ENCODE data around the gene ZDHHC5. TPM values are rescaled to one million over a fixed set of nuclear protein-coding genes. Genes with fewer than 3 reads are reported as not detected.

The ZDHHC5 gene
- total RNA-seq, 2 donors from 2014 or later: 51.9 to 55.6 TPM

DNA sequence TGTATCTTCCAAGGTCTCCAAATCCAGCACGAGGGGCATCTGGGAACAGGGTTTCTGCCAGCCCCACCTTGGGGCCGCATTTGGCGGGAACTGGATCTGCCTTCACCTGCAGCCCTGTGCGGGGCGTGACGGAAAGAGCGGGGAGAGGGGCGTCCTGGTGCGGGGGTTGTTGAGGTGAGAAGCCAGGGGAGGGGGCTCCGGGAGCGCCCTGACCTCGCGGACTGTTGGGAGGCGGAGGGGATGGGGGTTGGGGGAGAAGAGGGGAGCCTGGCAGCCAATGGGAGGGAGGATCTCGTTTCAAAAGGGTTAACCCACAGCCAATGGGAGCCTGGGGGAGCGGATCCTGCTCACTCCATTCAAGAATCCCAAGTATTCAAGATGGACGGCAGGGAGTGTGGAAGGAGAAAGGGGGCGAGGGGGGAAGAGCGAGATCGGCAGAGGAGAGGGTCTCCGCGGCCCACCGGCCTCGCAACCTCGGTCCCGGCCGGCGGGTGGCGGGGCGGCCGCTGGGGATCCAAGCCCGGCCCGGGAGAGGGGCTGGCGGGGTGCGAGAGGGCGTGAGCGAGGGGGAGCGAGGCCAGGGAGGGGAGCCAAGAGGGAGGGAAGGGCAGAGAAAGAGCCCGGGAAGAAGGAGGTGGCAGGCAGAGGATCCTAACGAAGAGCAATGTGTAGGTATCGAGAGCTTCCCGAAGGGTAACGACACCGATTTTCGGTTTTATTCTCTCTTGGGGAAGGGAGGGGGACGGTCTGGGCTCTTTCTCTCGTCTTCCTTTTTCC is 29.7 kb upstream of the ZDHHC5 start:
- no peak for DNase-seq
- H3K27ac Mint-ChIP-seq: peak overlapping the region; percentile 85

DNA sequence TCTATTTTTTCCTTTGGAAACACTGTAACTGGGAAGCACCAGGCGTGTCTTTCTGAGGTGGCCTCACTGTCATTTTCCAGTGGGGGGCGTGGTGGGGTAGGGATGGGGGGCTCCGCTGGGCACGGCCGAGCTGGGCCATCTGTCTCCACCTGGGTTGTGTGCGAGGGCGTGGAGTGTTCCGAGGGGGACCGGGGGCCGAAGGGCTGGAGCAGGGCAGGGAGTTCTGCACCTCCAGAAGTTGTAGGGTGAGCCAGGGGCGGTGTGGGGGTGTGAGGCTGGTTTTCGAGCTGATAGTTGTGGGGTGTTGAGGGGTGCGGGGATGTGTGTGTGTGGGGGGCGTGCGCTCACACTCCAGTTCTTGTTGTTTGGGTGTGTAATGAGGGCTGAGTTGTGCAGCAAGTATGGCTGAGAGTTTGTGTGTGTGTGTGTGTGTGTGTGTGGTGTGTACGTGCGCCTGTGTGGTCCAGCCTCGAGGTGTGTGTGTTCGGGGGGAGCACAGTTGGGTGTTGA is 29.0 kb upstream of the ZDHHC5 start:
- peak overlapping the region; percentile 89 for H3K4me3 Mint-ChIP-seq
- H3K9me3 ChIP-seq (ENCODE audit: control insufficient read depth, low read length, poor library complexity, severe bottlenecking): no peaks in the 10 kb centered on the region
- DNase-seq: no peak
- peaks cover 11% of the 10 kb centered on the region for H3K36me3 Mint-ChIP-seq (ENCODE audit: low read depth)
- peak; percentile 42 for ATAC-seq
- peaks cover 42% of the 10 kb centered on the region for H3K27me3 Mint-ChIP-seq
- peak overlapping the region; percentile 85 for H3K27ac Mint-ChIP-seq
- H3K4me1 Mint-ChIP-seq: peaks cover 9% of the 10 kb centered on the region

More for the DNA sequence above, 29.7 kb upstream of the ZDHHC5 start:
- ATAC-seq: peak; percentile 46
- H3K36me3 Mint-ChIP-seq (ENCODE audit: low read depth): peaks cover 11% of the 10 kb centered on the region
- no peaks in the 10 kb centered on the region for H3K9me3 ChIP-seq (ENCODE audit: control insufficient read depth, low read length, poor library complexity, severe bottlenecking)
- H3K4me3 Mint-ChIP-seq: peak overlapping the region; percentile 89
- H3K27me3 Mint-ChIP-seq: peaks cover 42% of the 10 kb centered on the region
- H3K4me1 Mint-ChIP-seq: peaks cover 9% of the 10 kb centered on the region

DNA sequence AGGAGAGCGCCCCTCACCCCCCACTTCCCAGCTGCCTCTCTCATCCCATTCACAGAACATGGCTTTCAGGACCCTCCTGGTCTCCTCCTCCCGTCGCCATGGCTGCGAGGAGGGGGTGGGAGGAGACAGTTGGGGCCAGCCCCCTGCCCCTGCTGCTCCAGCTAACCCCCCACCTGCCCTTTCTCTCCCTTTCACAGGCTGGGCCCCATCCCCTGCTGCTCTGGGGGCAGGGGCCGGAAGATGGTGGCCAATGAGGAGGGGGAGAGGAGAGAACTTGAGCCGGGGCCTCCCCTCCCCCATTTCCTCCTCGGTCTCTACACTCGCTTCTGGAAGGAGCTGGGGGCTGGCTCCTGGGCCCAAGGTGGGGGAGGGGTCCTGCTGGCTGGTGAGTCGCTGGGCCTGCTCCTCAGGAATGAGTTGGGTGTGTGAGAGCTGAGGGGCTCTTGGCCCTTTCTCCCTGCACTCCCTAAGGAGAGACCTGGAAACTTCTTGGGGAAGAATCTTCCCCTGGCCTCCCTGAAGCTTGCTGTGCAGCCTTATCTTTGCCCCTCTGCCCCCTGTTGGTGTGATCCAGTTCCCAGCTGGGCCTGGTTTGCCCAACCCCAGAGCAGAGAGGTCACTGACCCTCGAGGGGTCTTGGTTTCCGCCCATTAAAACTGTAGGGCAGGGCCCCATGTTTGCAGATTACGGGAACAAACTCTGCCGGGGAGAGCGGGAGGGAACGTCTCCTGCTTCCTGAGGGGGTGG is 28.4 kb upstream of the ZDHHC5 start:
- no peaks in the 10 kb centered on the region for H3K9me3 ChIP-seq (ENCODE audit: control insufficient read depth, low read length, poor library complexity, severe bottlenecking)
- DNase-seq: no peak
- Mint-ChIP-seq H3K4me1 (peaks cover 9% of the 10 kb centered on the region), H3K27ac (peak overlapping the region; percentile 85), H3K27me3 (peaks cover 42% of the 10 kb centered on the region), H3K36me3 (ENCODE audit: low read depth) (peaks cover 8% of the 10 kb centered on the region), H3K4me3 (peak overlapping the region; percentile 89)
- peak; percentile 8 for ATAC-seq

DNA sequence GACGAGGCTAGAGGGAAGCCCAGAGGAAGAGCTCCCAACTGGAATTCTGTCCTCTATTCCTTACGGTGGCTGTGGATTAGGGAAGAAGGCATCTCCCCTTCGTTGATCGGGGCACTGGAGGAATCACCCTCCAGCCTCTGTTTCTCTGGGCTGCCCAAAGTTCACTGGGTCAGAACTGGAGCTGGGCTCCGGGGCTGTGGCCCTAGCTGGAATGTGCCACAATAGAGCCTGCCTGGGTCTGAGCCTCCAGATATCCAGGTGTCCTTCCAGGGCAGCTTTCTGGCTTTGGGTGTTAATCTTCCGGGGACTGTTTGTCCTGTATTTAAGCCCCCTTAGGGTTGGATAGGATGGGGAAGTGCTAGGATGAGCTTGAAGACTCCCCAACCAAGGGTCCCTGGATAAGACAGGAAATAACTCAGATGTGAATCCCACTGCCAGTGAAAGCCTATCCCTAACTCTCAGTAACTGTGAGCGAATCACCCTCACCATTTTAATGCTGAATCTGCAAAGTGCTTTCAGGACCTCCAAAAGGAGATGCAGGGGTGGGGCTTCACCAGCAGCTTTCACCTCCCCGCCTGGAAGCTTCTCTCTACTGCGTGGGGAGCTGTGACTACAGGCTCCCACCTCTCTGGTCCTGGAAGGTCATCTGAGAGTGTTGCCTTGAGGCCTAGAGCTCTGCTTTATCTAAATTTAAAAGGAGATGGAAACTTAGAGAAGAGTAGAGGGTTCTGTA is 27.7 kb upstream of the ZDHHC5 start:
- H3K4me3 Mint-ChIP-seq: peak overlapping the region; percentile 89

DNA sequence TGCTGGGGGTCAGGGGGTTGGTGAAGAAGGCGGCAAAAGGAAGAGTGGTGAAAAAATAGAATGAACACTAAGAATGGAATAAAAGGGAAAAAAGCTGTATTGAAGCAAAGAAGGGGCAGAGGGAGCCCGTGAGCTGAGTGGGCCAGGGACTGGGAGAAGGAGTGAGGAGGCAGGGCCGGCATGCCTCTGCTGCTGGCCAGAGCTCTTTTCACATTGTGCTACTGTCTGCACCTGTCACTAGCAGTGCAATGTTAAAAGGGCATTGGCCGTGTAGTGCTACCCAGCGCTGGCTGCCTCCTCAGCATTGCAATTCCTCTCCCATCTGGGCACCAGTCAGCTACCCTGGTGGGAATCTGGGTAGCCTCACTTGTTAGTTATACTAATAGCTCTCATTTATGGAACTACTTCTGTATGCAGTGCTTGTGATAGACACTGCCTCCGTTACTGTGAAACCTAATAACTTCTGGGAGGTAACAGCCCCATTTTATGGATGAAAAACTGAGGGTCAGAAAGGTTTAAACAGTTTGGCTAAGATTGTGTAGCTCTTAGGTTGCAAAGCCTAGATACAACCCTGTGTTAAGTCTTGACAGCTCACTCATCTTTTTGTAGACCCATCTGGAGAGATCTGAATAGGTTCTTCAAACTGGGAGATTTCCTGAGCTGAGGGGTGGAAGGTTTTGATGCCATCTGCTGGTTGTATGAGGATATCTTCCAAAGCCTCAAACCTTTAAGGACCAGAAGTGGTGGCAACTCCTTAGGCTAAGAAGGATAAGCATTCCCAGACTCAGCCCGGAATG is 26.7 kb upstream of the ZDHHC5 start:
- H3K36me3 Mint-ChIP-seq (ENCODE audit: low read depth): peaks cover 4% of the 10 kb centered on the region
- no peaks in the 10 kb centered on the region for H3K9me3 ChIP-seq (ENCODE audit: control insufficient read depth, low read length, poor library complexity, severe bottlenecking)
- H3K27ac Mint-ChIP-seq: no peak overlapping the region
- H3K27me3 Mint-ChIP-seq: peaks cover 53% of the 10 kb centered on the region
- ATAC-seq: peak; percentile 37
- no peak for DNase-seq
- peaks cover 9% of the 10 kb centered on the region for H3K4me1 Mint-ChIP-seq
- H3K4me3 Mint-ChIP-seq: no peak overlapping the region

More for the DNA sequence above, 27.7 kb upstream of the ZDHHC5 start:
- peaks cover 43% of the 10 kb centered on the region for H3K27me3 Mint-ChIP-seq
- ATAC-seq: no peak
- H3K4me1 Mint-ChIP-seq: peaks cover 9% of the 10 kb centered on the region
- H3K27ac Mint-ChIP-seq: no peak overlapping the region
- H3K36me3 Mint-ChIP-seq (ENCODE audit: low read depth): peaks cover 4% of the 10 kb centered on the region
- DNase-seq: no peak
- H3K9me3 ChIP-seq (ENCODE audit: control insufficient read depth, low read length, poor library complexity, severe bottlenecking): no peaks in the 10 kb centered on the region

DNA sequence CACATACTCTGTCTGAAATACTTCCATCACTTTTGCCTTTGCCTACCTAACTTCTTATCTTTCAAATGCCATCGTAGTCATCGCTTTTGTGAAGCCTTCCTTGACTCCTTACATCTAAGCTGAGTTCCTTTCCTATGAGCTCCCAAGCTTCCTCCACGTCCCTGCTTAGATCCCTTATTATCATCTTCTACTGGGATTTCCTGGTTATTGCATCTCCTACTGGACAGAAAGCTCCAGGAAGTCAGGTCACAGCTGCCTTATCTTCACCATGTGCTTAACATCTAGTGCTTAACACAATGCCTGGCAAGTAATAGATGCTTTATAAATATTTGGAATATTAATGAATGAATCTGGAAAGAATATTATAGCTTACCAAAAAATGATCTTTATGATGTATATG is 24.1 kb upstream of the ZDHHC5 start:
- no peak for DNase-seq
- H3K9me3 ChIP-seq (ENCODE audit: control insufficient read depth, low read length, poor library complexity, severe bottlenecking): no peaks in the 10 kb centered on the region
- ATAC-seq: no peak
- Mint-ChIP-seq H3K27ac (no peak overlapping the region), H3K4me1 (peaks cover 19% of the 10 kb centered on the region), H3K4me3 (no peak overlapping the region), H3K27me3 (peaks cover 63% of the 10 kb centered on the region), H3K36me3 (ENCODE audit: low read depth) (peaks cover 5% of the 10 kb centered on the region)

DNA sequence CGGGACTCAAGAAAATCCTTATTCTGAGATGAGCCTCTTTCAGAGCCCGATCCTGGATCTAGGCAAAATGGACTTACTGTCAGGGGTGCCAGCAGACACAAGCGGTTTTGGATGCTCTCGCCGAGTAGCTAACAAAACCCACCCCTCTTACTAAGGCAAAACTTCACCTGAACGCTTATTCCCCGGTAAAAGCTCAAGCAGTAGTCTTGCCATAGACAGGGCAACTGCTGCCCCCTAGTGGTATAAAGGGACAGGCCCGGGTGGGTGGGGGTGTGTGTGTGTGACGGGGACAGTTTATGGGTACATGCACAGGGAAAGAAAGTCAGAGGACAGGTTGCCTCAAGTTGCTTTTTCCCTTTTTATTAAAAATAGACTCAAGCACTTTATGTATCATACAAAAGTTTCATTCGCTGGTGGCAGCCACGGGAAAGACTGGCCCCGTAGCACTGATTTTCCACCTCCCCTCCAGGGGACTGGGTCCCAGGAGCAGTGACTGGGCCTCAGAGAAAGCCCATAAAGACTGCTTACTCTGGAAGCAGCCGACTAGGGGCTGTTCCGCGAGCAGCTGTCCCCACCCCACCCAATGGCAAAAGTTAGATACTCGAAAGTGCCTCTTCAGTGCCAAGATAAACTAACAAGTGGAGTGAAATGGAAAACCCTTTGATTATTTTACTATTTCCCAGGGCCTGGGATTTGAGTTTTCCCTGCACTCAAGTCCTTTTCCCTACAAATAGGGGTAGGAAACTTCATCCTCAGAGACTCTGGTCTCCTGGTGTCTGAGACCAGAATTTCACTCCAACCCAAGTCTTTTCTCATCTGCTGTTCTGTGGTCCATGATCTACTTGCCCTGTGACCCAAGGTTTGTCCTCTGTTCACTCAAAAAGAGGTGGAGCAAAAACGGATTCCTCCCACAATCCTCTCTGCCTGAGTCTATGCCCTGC is 22.9 kb upstream of the ZDHHC5 start:
- Mint-ChIP-seq H3K27me3 (peaks cover 66% of the 10 kb centered on the region), H3K4me1 (peaks cover 27% of the 10 kb centered on the region), H3K27ac (peak overlapping the region; percentile 24), H3K36me3 (ENCODE audit: low read depth) (peaks cover 4% of the 10 kb centered on the region), H3K4me3 (no peak overlapping the region)
- H3K9me3 ChIP-seq (ENCODE audit: control insufficient read depth, low read length, poor library complexity, severe bottlenecking): no peaks in the 10 kb centered on the region
- DNase-seq (peak; percentile 61 to 83 (median 72)), ATAC-seq (peak; percentile 82)

DNA sequence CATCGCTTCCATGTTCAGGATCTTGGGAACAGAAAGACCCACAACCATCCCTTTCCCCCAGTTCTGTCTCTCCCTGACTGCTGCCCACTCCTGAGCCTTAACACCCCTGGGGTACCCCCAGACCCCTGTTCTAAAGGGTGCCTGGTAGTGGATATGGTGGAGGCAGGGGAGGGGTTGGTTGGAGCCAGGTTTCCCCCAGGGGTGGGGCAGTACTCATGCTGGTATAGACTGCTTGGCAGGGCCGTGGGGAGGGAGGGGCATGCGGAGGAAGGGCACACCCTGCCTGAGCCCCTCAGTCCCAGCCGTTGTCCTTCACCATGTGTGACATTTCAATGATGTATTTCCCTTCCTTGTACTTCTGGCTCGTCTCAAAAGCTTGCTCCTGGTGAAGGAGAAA is 22.2 kb upstream of the ZDHHC5 start:
- DNase-seq (no peak), ATAC-seq (no peak)
- peaks cover 28% of the 10 kb centered on the region for H3K4me1 Mint-ChIP-seq
- H3K4me3 Mint-ChIP-seq: no peak overlapping the region
- H3K27ac Mint-ChIP-seq: peak overlapping the region; percentile 24
- H3K27me3 Mint-ChIP-seq: peaks cover 66% of the 10 kb centered on the region
- H3K36me3 Mint-ChIP-seq (ENCODE audit: low read depth): peaks cover 4% of the 10 kb centered on the region
- no peaks in the 10 kb centered on the region for H3K9me3 ChIP-seq (ENCODE audit: control insufficient read depth, low read length, poor library complexity, severe bottlenecking)

DNA sequence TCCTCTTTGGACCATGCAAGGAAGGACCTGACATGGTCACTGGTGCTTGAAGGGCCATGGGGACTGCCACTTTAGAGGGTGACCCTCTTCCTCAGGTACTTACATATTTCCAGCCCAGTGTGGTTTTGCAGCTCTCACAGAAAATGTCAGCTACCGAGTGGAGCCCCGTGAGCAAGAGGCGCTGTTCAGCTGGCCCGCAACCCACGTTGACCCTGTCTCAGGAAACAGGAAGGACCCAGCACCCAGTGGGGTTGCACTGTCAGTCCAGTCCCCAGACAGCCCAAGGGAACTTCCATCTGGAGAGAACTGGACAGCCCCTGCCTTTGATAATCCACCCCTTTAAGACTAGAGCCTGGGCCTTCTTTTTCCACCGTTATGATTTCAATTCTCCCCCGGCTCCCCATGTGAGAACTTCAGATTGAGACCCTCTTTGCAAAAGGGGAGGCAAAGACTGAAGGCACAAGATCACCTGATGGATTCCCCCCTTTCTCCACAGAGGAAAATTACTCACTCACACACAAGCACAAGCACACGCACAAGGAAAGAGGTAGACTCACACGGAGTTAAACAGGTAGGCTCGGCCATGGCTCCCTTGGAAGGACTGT is 21.6 kb upstream of the ZDHHC5 start:
- Mint-ChIP-seq H3K27ac (peak overlapping the region; percentile 29), H3K4me3 (no peak overlapping the region), H3K36me3 (ENCODE audit: low read depth) (peaks cover 4% of the 10 kb centered on the region), H3K4me1 (peaks cover 28% of the 10 kb centered on the region), H3K27me3 (peaks cover 66% of the 10 kb centered on the region)
- H3K9me3 ChIP-seq (ENCODE audit: control insufficient read depth, low read length, poor library complexity, severe bottlenecking): no peaks in the 10 kb centered on the region
- ATAC-seq (no peak), DNase-seq (no peak)

DNA sequence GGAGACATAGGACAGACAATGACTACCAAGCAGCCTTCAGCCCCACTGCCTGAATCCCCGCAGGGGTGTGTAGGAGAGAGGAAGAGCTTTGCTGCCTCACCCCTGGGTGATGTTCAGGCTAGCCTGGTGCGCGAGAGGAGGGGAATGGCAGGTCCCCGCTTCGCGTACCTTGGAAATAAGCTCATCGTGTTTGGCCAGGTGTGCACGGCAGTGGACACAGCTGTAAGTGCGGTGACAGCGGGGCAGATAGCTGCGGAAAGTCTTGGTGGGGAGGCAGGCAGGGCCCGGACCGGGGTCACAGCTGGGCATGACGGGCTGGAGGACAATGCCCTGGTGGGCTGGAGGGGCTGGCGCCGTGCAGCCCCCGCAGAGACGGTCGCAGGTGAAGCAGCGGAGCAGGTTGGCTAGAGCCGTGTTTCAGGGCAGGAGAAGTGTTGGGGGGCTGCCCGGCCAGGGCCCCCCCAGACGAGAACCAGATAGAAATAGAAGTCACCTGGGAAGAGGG is 21.1 kb upstream of the ZDHHC5 start:
- Mint-ChIP-seq H3K4me1 (peaks cover 28% of the 10 kb centered on the region), H3K27me3 (peaks cover 66% of the 10 kb centered on the region), H3K36me3 (ENCODE audit: low read depth) (peaks cover 4% of the 10 kb centered on the region), H3K27ac (peak overlapping the region; percentile 29), H3K4me3 (no peak overlapping the region)
- ATAC-seq: no peak
- no peaks in the 10 kb centered on the region for H3K9me3 ChIP-seq (ENCODE audit: control insufficient read depth, low read length, poor library complexity, severe bottlenecking)
- DNase-seq: no peak

DNA sequence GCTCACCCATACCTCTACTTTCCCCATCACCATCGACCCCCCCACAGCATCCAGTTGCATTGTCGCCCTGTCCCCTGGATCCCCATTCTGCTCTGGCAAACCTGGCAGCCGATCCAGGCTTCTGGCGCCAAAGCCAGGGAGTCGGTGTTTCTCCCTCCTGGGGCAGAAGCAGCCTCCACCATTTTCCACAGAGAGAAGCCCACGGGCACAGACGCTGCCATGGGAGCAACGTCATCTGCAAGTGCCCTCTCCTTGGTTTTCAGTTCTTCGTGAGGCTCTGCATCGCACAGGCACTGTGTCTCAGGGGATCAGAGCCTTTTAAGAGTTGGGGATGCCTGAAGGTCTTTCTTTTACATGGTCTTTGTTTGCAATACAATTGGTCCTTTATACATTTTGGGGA is 20.5 kb upstream of the ZDHHC5 start:
- ATAC-seq: no peak
- no peak for DNase-seq
- Mint-ChIP-seq H3K36me3 (ENCODE audit: low read depth) (peaks cover 4% of the 10 kb centered on the region), H3K27ac (peak overlapping the region; percentile 88), H3K27me3 (peaks cover 66% of the 10 kb centered on the region), H3K4me3 (peak overlapping the region; percentile 31), H3K4me1 (peaks cover 28% of the 10 kb centered on the region)
- H3K9me3 ChIP-seq (ENCODE audit: control insufficient read depth, low read length, poor library complexity, severe bottlenecking): no peaks in the 10 kb centered on the region

Data from T-helper 17 cell (primary cell).